Middle frontal gyrus (tissue), 1 donor: Measurements from ENCODE around the gene JAML.

ENCODE experiments used
- DNase-seq: peaks from one replicate; pipeline ENCODE4 v3.0.0-alpha.2; 2015; ENCODE audit warnings: low spot score; ENCODE audit errors: extremely low spot score

Gene JAML

DNA sequence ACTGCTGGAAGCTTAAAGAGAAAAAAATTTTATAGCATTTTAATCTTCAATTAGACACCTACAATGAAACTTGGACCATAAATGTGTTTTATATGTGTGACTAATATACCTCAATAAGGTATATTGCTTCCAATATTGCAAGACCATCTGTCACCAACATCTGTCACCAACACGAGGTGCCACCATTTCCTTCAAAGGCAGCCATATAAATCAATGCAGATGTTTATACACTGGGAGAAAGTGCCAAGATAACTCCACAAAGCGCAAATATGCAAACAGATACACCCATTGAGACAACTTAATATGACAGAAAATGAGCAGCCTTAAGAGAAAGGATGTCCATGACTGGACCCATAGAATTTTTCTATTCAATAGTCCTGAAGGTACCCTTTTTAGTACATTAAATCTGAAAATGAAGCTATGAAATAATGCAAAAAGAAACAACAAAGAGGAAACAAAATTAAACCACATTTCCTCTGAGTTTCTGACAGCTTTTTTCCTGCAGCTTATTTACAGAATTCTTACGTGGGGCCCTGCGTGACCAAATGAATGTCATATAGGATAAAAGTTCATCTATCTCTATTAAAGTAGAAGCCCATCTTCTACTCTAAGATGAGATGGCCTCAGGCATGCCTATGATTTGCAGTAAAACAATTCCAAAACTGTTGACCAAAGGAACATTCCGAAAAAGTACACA, 14.8 kb upstream of the JAML start:
- DNase-seq, result no peak

DNA sequence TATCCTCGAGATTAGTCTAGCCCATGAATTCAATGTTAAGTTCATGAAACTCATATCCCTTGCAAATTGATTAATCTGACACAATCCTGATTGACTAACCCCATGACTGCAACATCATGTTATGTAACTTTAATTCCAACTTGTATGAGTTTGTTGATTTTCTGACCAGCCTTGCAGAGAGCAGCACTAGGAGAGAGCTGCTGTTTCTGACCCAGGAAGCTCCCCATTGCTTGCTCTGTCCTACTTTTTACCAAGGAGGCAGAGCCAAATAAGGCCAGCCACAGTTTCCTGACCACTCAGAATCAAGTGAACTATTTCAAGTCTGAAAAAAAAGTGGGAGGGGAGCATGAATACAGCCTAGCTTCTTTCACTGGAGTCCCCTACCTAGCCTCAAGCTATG, 14.1 kb upstream of the JAML start:
- DNase-seq, result no peak

DNA sequence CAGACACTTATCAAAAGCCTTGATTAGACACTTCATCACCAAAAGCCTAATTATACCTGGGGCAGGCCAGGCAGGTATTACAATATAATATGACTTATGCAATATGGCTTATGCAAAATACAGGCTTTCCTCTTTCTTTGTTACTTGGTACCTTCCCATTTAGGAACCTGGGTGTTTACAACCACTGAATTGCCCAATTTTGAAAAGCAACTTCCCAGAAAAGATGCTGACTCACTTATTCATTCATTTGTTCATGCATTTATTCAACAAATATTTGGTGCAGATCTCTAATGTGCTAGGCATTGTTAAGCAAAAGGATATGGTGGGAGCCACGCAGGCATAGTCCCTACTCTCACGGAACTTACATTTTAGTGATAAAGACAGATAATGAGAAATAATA, 13.6 kb upstream of the JAML start:
- DNase-seq, result no peak

GRCh38 chr11:118236170-118236569, 11.4 kb upstream of the JAML start:
- no peak for DNase-seq

- DNase-seq, result no peak
Measured at GRCh38 chr11:118234833-118235232, 10.0 kb upstream of the JAML start.

- DNase-seq, result no peak
Measured at GRCh38 chr11:118233850-118234249, 9.0 kb upstream of the JAML start.

DNA sequence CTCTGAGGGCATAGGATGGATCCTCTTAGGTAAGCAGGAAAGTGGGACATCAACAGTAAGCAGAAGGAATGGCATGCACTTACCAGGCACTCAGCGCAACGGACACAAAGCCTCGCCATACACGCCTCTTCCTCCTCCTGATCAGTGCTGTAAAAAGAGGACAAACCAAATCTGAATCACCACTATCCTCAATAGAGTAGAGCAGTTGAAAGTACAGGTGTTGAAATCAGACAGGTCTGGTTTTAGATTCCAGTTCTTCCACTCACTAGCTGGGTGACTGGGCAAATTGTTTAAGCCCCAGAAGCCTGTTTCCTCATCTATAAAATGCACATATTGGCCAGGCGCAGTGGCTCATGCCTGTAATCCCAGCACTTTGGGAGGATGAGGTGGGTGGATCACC, 8.6 kb upstream of the JAML start:
- no peak for DNase-seq

- DNase-seq, result no peak
Measured at GRCh38 chr11:118232659-118233058, 7.8 kb upstream of the JAML start.

DNA sequence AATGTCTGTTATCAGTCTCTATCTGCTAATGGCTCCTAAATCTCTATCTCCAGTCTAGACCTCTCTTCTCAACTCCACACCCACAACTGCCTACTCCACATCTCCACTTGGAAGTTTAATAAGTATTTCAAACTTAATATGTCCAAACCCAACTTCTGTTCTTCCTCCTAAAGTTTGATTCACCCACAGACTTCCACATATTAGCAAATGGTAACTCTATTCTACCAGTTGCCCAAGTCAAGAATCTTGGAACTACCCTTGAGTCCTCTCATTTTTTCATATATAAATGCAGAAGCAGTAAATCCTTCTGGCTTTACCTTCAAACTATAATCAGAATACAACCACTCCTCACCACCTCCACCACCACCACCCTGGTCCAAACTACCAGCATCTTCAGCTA, 6.7 kb upstream of the JAML start:
- no peak for DNase-seq

DNA sequence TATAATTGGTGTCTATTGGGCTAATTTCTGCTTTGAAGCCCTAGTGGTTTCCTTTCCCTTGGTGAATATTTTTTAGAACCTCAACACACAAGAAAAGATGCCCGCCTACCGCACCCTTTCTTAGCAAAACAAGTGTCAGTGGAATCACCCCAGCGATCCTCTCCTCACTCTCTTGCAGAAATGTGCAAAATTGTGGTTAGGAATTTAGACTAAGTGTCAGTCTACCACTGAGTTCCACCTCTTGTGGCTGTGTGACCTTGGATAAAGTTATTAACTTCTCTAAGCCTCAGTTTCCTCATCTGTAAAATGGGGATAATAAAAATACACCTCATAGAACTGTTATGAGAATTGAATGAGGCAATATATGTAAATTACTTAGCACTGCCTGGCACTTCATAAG, 5.3 kb upstream of the JAML start:
- no peak for DNase-seq

DNA sequence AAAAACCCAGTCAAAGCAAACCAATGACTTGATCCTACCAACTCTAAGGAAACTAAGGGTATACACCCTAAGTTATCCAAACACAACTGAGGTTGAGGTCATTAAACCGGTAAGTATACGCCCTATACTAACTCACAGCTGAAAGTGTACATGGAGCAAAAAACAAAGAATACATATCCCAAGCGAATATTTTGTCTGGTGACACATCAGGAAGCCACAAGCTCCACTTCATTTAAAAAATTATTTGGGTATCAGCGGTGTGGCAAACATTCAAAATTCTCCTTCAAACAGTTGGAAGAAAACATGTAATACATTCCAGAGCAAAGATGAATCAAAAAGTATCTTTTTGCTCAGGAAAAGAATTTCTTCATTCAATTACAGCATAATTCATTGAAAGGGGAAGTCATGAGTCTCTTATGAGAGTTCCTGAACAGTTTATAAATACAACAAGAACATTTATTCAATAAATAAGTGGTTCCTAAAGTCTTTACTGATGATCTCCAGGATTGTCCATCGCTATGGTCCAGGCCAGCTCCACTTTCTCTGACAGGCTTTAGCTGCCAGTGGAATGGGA, 4.5 kb upstream of the JAML start:
- DNase-seq, result no peak

GRCh38 chr11:118227865-118228785, 3.3 kb upstream of the JAML start:
- no peak for DNase-seq

DNA sequence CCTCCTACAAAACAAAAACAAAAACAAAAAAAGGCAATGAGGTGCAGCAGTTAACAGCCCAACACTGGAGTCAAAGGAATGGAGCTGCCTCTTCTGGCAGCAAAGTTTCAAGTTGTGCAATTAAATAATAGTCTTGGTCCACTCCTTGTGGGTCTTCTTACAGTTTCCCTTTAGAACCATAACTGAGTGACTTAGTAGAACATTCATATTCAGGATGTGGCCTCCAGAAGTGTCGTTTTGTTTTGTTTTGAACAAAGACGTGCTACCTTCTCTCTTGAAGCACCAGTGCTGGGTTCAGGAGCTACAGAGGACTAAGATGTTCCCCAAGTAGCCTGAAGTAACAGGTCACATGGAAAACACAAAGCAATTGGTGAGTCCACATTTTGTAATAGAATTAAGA, 2.0 kb upstream of the JAML start:
- DNase-seq, result no peak

GRCh38 chr11:118226296-118226695, 1.5 kb upstream of the JAML start:
- DNase-seq, result no peak

GRCh38 chr11:118223992-118224391, 819 bp downstream of the JAML start:
- no peak for DNase-seq

GRCh38 chr11:118223570-118223969, 1.2 kb downstream of the JAML start:
- no peak for DNase-seq

DNA sequence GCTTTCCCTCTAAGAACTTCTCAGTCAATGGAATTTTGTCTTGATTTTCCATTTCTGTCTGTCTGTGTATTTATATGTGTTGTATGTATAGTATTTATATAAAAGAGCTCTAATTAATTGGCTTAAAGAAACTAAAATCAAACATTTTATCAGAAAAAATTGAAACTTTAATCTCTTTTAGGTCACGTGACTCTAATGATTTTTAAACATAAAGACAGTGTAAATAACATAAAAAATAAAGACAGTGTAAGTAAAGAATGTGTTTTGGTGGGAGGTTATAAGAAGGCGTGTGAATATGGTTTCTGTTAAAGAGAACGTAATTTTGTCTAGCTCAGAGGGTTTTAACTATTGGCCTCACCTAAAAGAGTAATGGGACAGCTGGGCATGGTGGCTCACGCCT, 2.4 kb downstream of the JAML start:
- DNase-seq, result no peak

DNA sequence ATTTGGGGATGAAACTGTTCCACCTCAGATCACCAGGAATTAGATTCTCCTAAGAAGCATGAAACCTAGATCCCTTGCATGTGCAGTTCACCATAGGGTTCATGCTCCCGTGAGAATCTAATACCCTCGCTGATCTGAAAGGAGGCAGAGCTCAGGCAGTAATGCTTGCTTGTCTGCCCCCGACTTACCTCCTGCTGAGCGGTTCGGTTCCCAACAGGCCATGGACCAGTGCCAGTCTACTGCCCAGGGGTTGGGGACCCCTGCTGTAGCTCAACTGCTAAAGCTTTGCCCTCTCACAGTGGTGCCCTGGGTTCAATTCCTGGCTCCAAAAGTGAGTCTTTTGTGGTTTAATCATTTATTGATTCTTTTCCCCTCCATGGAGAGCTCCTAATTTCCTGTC, 3.4 kb downstream of the JAML start:
- no peak for DNase-seq

GRCh38 chr11:118219732-118220131, 5.1 kb downstream of the JAML start:
- DNase-seq, result no peak

- DNase-seq, result no peak
Measured at GRCh38 chr11:118219244-118219643, 5.6 kb downstream of the JAML start.

GRCh38 chr11:118217575-118217974, 7.2 kb downstream of the JAML start:
- DNase-seq, result no peak
